ENCODE measurements around the gene PRRG2. TPM values are rescaled to one million over a fixed set of nuclear protein-coding genes. Genes with fewer than 3 reads are reported as not detected.

The PRRG2 gene
- total RNA-seq, 1 donor from 2014 or later = 4.5 TPM

- TF ChIP-seq CTCF (IDR thresholded peaks at IDR 0.05; ENCODE audit: insufficient read depth, low read length, severe bottlenecking) = no peak
- DNase-seq (ENCODE audit: low read depth) = no peak
- FAIRE-seq = no peak
- H3K4me3 ChIP-seq (ENCODE audit: low read depth, low read length) = no peak overlapping the region
- peaks cover 2% of the 10 kb centered on the region for H3K36me3 ChIP-seq (ENCODE audit: control insufficient read depth, insufficient read depth, low read length)
- H3K27me3 ChIP-seq (ENCODE audit: control insufficient read depth, insufficient read depth, low read length) = no peaks in the 10 kb centered on the region
These were observed 13.2 kb upstream of the PRRG2 start for GRCh38 chr19:49567861-49568441.

GRCh38 chr19:49570138-49570856 lies 10.8 kb upstream of the PRRG2 start:
- Histone ChIP-seq H3K27me3 (ENCODE audit: control insufficient read depth, insufficient read depth, low read length) (no peaks in the 10 kb centered on the region), H3K36me3 (ENCODE audit: control insufficient read depth, insufficient read depth, low read length) (peaks cover 3% of the 10 kb centered on the region), H3K4me3 (ENCODE audit: low read depth, low read length) (no peak overlapping the region)
- FAIRE-seq = no peak
- peak; percentile 92 for TF ChIP-seq CTCF (IDR thresholded peaks at IDR 0.05; ENCODE audit: insufficient read depth, low read length, severe bottlenecking)
- peak; percentile 74 for DNase-seq (ENCODE audit: low read depth)

GRCh38 chr19:49570997-49571676 lies 10.0 kb upstream of the PRRG2 start:
- no peak for FAIRE-seq
- H3K36me3 ChIP-seq (ENCODE audit: control insufficient read depth, insufficient read depth, low read length) = peaks cover 7% of the 10 kb centered on the region
- H3K27me3 ChIP-seq (ENCODE audit: control insufficient read depth, insufficient read depth, low read length) = no peaks in the 10 kb centered on the region
- H3K4me3 ChIP-seq (ENCODE audit: low read depth, low read length) = no peak overlapping the region
- no peak for DNase-seq (ENCODE audit: low read depth)
- peak; percentile 8 for TF ChIP-seq CTCF (IDR thresholded peaks at IDR 0.05; ENCODE audit: insufficient read depth, low read length, severe bottlenecking)

GRCh38 chr19:49573009-49573408 lies 8.1 kb upstream of the PRRG2 start:
- Histone ChIP-seq H3K27me3 (ENCODE audit: control insufficient read depth, insufficient read depth, low read length) (no peaks in the 10 kb centered on the region), H3K36me3 (ENCODE audit: control insufficient read depth, insufficient read depth, low read length) (peaks cover 6% of the 10 kb centered on the region), H3K4me3 (ENCODE audit: low read depth, low read length) (no peak overlapping the region)
- DNase-seq (ENCODE audit: low read depth) (no peak), FAIRE-seq (no peak)
- no peak for TF ChIP-seq CTCF (IDR thresholded peaks at IDR 0.05; ENCODE audit: insufficient read depth, low read length, severe bottlenecking)

GRCh38 chr19:49573425-49573824 lies 7.7 kb upstream of the PRRG2 start:
- H3K36me3 ChIP-seq (ENCODE audit: control insufficient read depth, insufficient read depth, low read length) = peaks cover 6% of the 10 kb centered on the region

More at GRCh38 chr19:49573425-49573824, 7.7 kb upstream of the PRRG2 start:
- peak; percentile 50 for DNase-seq (ENCODE audit: low read depth)
- no peak for FAIRE-seq
- Histone ChIP-seq H3K27me3 (ENCODE audit: control insufficient read depth, insufficient read depth, low read length) (no peaks in the 10 kb centered on the region), H3K4me3 (ENCODE audit: low read depth, low read length) (no peak overlapping the region)
- TF ChIP-seq CTCF (IDR thresholded peaks at IDR 0.05; ENCODE audit: insufficient read depth, low read length, severe bottlenecking) = no peak
